Upper lobe of left lung (tissue), 4 donors: ENCODE data around the gene C1QTNF9.

Experiments
- EP300 ChIP-seq, 4 donors: sonication (generic); formaldehyde crosslinking; IDR thresholded peaks; one replicate each; pipeline ENCODE4 v1.5.1; 2017; ENCODE audit warnings: antibody characterized with exemption in 4 of 4, control low read depth in 2 of 4
- POLR2AphosphoS5 ChIP-seq, 2 donors: sonication (generic); formaldehyde crosslinking; IDR thresholded peaks; one replicate each; pipeline ENCODE4 v1.5.1; 2017; ENCODE audit warnings: antibody characterized with exemption in 2 of 2

GRCh38 chr13:24263632-24264031, 45.7 kb upstream of the C1QTNF9 start:
- TF ChIP-seq POLR2AphosphoS5 (IDR thresholded peaks at IDR 0.05): no peak
- TF ChIP-seq EP300 (IDR thresholded peaks at IDR 0.05): no peak
